HCT116 (cell line): ENCODE measurements around the gene LMX1A. TPM values are rescaled to one million over a fixed set of nuclear protein-coding genes. Genes with fewer than 3 reads are reported as not detected.

ENCODE experiments used
- total RNA-seq: library from RNA; stranded (reverse); gene quantifications from one replicate; pipeline ENCODE4 v1.2.1, GENCODE V29; 2021; ENCODE audit not compliant: unreplicated experiment

The LMX1A gene
- total RNA-seq, 1 experiment from 2014 or later = not detected

Other genes starting within 250 kb of the LMX1A start
- not detected for gene RXRG, start 88.4 kb upstream of the LMX1A start, total RNA-seq
- gene LRRC52, start 187.3 kb upstream of the LMX1A start, total RNA-seq = not detected